Upper lobe of left lung (tissue), 6 donors: ENCODE measurements around the gene PKIB. TPM values are rescaled to one million over a fixed set of nuclear protein-coding genes. Genes with fewer than 3 reads are reported as not detected.

Experiments used
- ATAC-seq, 2 donors: fragments of 200-7000 bp; cut with Tn5 transposase; one replicate each; pipeline ENCODE4 v1.9.1; 2022; ENCODE audit warnings: mild to moderate bottlenecking in 2 of 2, moderate library complexity in 2 of 2; ENCODE audit not compliant: low FRiP score in 2 of 2
- DNase-seq, 2 donors: peaks; one replicate each; pipeline ENCODE4 v3.0.0-alpha.2; 2019 to 2020
- H3K27ac ChIP-seq, 4 donors: fragments of 200-600 bp; sonication (generic); one replicate each; pipeline ENCODE4 v1.5.1; 2016 to 2019
- H3K27me3 ChIP-seq, 4 donors: fragments of 200-600 bp; sonication (generic); one replicate each; pipeline ENCODE4 v1.5.1; 2017 to 2019
- H3K36me3 ChIP-seq, 4 donors: fragments of 200-600 bp; sonication (generic); one replicate each; pipeline ENCODE4 v1.5.1; 2016 to 2019
- H3K4me1 ChIP-seq, 4 donors: fragments of 200-600 bp; sonication (generic); one replicate each; pipeline ENCODE4 v1.5.1; 2018 to 2019
- H3K4me3 ChIP-seq, 4 donors: fragments of 200-600 bp; sonication (generic); one replicate each; pipeline ENCODE4 v1.5.1; 2017 to 2019; ENCODE audit warnings: mild to moderate bottlenecking in 2 of 4, moderate library complexity in 1 of 4
- H3K9me3 ChIP-seq, 4 donors: fragments of 200-600 bp; sonication (generic); one replicate each; pipeline ENCODE4 v1.5.1; 2018 to 2019
- CTCF ChIP-seq, 6 experiments: fragments of 450-650 bp in 4 of 6; fragments of 200-600 bp in 2 of 6; sonication (generic) in 2 of 6; IDR thresholded peaks; one replicate each; pipeline ENCODE4 v1.5.1; 2016 to 2019; ENCODE audit warnings: antibody characterized with exemption in 6 of 6
- EP300 ChIP-seq, 4 donors: sonication (generic); formaldehyde crosslinking; IDR thresholded peaks; one replicate each; pipeline ENCODE4 v1.5.1; 2017; ENCODE audit warnings: antibody characterized with exemption in 4 of 4, control low read depth in 2 of 4
- POLR2A ChIP-seq, 4 donors: fragments of 450-650 bp; IDR thresholded peaks; one replicate each; pipeline ENCODE4 v1.5.1; 2016 to 2017; ENCODE audit warnings: antibody characterized with exemption in 4 of 4, mild to moderate bottlenecking in 2 of 4
- POLR2AphosphoS5 ChIP-seq, 2 donors: sonication (generic); formaldehyde crosslinking; IDR thresholded peaks; one replicate each; pipeline ENCODE4 v1.5.1; 2017; ENCODE audit warnings: antibody characterized with exemption in 2 of 2
- WGBS, 2 donors: methylation state at CpG; one replicate each; pipeline ENCODE4 v1.1.5; 2017 to 2018; 5-methylcytosine and 5-hydroxymethylcytosine counted together
- total RNA-seq, 6 donors: library from RNA; depleted of rRNA in 4 of 6; stranded (reverse); fragments of >200 nt in 4 of 6; gene quantifications; one replicate each; pipeline versions ENCODE4 v1.1.0 to v1.2.1, GENCODE V29; 2016 to 2021
- donor health status: DM: no; HTN: no; CAD: no; lungs with moderate emphysema.
- donor health status: DM: no; HTN: yes; CAD: no; lungs with severe emphysema.

PKIB gene
- total RNA-seq, 6 donors from 2014 or later, result 1.0 to 16.1 (median 3.5) TPM; not detected in 1

- no peaks in the 10 kb centered on the region for H3K9me3 ChIP-seq
- H3K4me3 ChIP-seq, result no peak overlapping the region
- H3K36me3 ChIP-seq, result no peaks in the 10 kb centered on the region
- no peak overlapping the region for H3K27ac ChIP-seq
- no peaks in the 10 kb centered on the region for H3K27me3 ChIP-seq
- DNase-seq (no peak), ATAC-seq (no peak)
- WGBS, 2 donors, result 91% methylated on average over 3 of the region's 3 CpGs
- no peaks in the 10 kb centered on the region for H3K4me1 ChIP-seq
- TF ChIP-seq CTCF (IDR thresholded peaks at IDR 0.05) (no peak), POLR2AphosphoS5 (IDR thresholded peaks at IDR 0.05) (no peak)
Measured at GRCh38 chr6:122649701-122650100, 39.5 kb downstream of the PKIB start.

GRCh38 chr6:122650403-122650802, 40.2 kb downstream of the PKIB start:
- H3K4me1 ChIP-seq, result no peaks in the 10 kb centered on the region
- ATAC-seq, result no peak
- no peak for DNase-seq

GRCh38 chr6:122651031-122651430, 40.8 kb downstream of the PKIB start:
- WGBS, 2 donors, result 72 to 81% methylated on average over 3 of the region's 3 CpGs
- Histone ChIP-seq H3K4me3 (no peak overlapping the region), H3K27ac (no peak overlapping the region), H3K9me3 (no peaks in the 10 kb centered on the region), H3K36me3 (no peaks in the 10 kb centered on the region), H3K27me3 (no peaks in the 10 kb centered on the region), H3K4me1 (no peaks in the 10 kb centered on the region)
- no peak for ATAC-seq
- TF ChIP-seq CTCF (IDR thresholded peaks at IDR 0.05) (no peak), POLR2AphosphoS5 (IDR thresholded peaks at IDR 0.05) (no peak), POLR2A (IDR thresholded peaks at IDR 0.05) (no peak), EP300 (IDR thresholded peaks at IDR 0.05) (no peak)
- no peak for DNase-seq

More at GRCh38 chr6:122650403-122650802, 40.2 kb downstream of the PKIB start:
- no peak for TF ChIP-seq CTCF (IDR thresholded peaks at IDR 0.05)
- no peak for TF ChIP-seq POLR2AphosphoS5 (IDR thresholded peaks at IDR 0.05)
- Histone ChIP-seq H3K4me3 (no peak overlapping the region), H3K9me3 (no peaks in the 10 kb centered on the region), H3K36me3 (no peaks in the 10 kb centered on the region), H3K27ac (no peak overlapping the region), H3K27me3 (no peaks in the 10 kb centered on the region)

- Histone ChIP-seq H3K9me3 (no peaks in the 10 kb centered on the region), H3K4me1 (no peaks in the 10 kb centered on the region), H3K27me3 (no peaks in the 10 kb centered on the region), H3K36me3 (no peaks in the 10 kb centered on the region), H3K4me3 (no peak overlapping the region), H3K27ac (no peak overlapping the region)
- no peak for TF ChIP-seq CTCF (IDR thresholded peaks at IDR 0.05)
- TF ChIP-seq EP300 (IDR thresholded peaks at IDR 0.05), result no peak
- no peak for TF ChIP-seq POLR2AphosphoS5 (IDR thresholded peaks at IDR 0.05)
- TF ChIP-seq POLR2A (IDR thresholded peaks at IDR 0.05), result no peak
- no peak for DNase-seq
- no peak for ATAC-seq
Measured at GRCh38 chr6:122651604-122652003, 41.4 kb downstream of the PKIB start.

GRCh38 chr6:122652431-122652830, 42.2 kb downstream of the PKIB start:
- DNase-seq (no peak), ATAC-seq (no peak)
- WGBS, 2 donors, result 95% methylated on average over 2 of the region's 2 CpGs
- H3K27ac ChIP-seq, result no peak overlapping the region
- H3K4me1 ChIP-seq, result no peaks in the 10 kb centered on the region
- TF ChIP-seq POLR2AphosphoS5 (IDR thresholded peaks at IDR 0.05) (no peak), CTCF (IDR thresholded peaks at IDR 0.05) (no peak), POLR2A (IDR thresholded peaks at IDR 0.05) (no peak), EP300 (IDR thresholded peaks at IDR 0.05) (no peak)
- H3K36me3 ChIP-seq, result no peaks in the 10 kb centered on the region
- no peaks in the 10 kb centered on the region for H3K9me3 ChIP-seq
- no peak overlapping the region for H3K4me3 ChIP-seq
- H3K27me3 ChIP-seq, result no peaks in the 10 kb centered on the region
